SJSA1 (cell line): Measurements from ENCODE around the gene NEIL3. TPM values are rescaled to one million over a fixed set of nuclear protein-coding genes. Genes with fewer than 3 reads are reported as not detected.

Experiments
- DNase-seq, 2 experiments: peaks; one replicate each; pipeline ENCODE4 v3.0.0-alpha.2; 2015 to 2020; ENCODE audit warnings: low spot score in 2 of 2, low read depth in 1 of 2
- H3K27ac ChIP-seq: fragments of 250-450 bp; sonication (Bioruptor Pico); 2 replicates; pipeline ENCODE4 v1.5.1; 2020; ENCODE audit warnings: mild to moderate bottlenecking, moderate library complexity
- H3K27me3 ChIP-seq: fragments of 250-450 bp; sonication (Bioruptor Pico); replicated peaks from 2 replicates; pipeline ENCODE4 v1.5.1; 2020; ENCODE audit warnings: mild to moderate bottlenecking, moderate library complexity
- H3K36me3 ChIP-seq: fragments of 250-450 bp; sonication (Bioruptor Pico); 2 replicates; pipeline ENCODE4 v1.5.1; 2020; ENCODE audit warnings: mild to moderate bottlenecking
- H3K4me1 ChIP-seq: fragments of 250-450 bp; sonication (Bioruptor Pico); replicated peaks from 2 replicates; pipeline ENCODE4 v1.6.1; 2021; ENCODE audit warnings: mild to moderate bottlenecking
- H3K4me3 ChIP-seq: fragments of 250-450 bp; sonication (Bioruptor Pico); 2 replicates; pipeline ENCODE4 v1.5.1; 2020; ENCODE audit warnings: mild to moderate bottlenecking
- H3K9me3 ChIP-seq: fragments of 250-450 bp; sonication (Bioruptor Pico); replicated peaks from 2 replicates; pipeline ENCODE4 v1.5.1; 2020; ENCODE audit warnings: mild to moderate bottlenecking
- total RNA-seq: library from RNA; depleted of rRNA; stranded (reverse); fragments of >200 nt; shearing (Covaris generic); gene quantifications from 2 replicates; pipeline ENCODE4 v1.2.3, GENCODE V29; 2014; rRNA removed

The NEIL3 gene
- total RNA-seq, 1 experiment from 2014 or later, result 26.8 TPM

- H3K36me3 ChIP-seq, result no peaks in the 10 kb centered on the region
- H3K27ac ChIP-seq, result no peak overlapping the region
- no peak for DNase-seq
- no peaks in the 10 kb centered on the region for H3K9me3 ChIP-seq
- no peak overlapping the region for H3K4me3 ChIP-seq
- H3K27me3 ChIP-seq, result no peaks in the 10 kb centered on the region; the same call in 1 of the 2 replicates
- H3K4me1 ChIP-seq, result no peaks in the 10 kb centered on the region
Measured at GRCh38 chr4:177393236-177393635, 83.6 kb downstream of the NEIL3 start.

- Histone ChIP-seq H3K27me3 (no peaks in the 10 kb centered on the region; the same call in 1 of the 2 replicates), H3K27ac (no peak overlapping the region), H3K9me3 (no peaks in the 10 kb centered on the region), H3K36me3 (no peaks in the 10 kb centered on the region), H3K4me3 (no peak overlapping the region), H3K4me1 (no peaks in the 10 kb centered on the region)
- DNase-seq, result no peak
Measured at GRCh38 chr4:177396352-177396751, 86.7 kb downstream of the NEIL3 start.

- no peaks in the 10 kb centered on the region for H3K4me1 ChIP-seq
- H3K9me3 ChIP-seq, result no peaks in the 10 kb centered on the region
- peaks cover 3% of the 10 kb centered on the region; the same call in 1 of the 2 replicates for H3K27me3 ChIP-seq
- no peak for DNase-seq
- H3K4me3 ChIP-seq, result no peak overlapping the region
- no peak overlapping the region for H3K27ac ChIP-seq
- H3K36me3 ChIP-seq, result no peaks in the 10 kb centered on the region
Measured at GRCh38 chr4:177400030-177400429, 90.4 kb downstream of the NEIL3 start.

GRCh38 chr4:177401658-177402273 is 92.1 kb downstream of the NEIL3 start:
- Histone ChIP-seq H3K4me3 (no peak overlapping the region), H3K4me1 (no peaks in the 10 kb centered on the region), H3K36me3 (no peaks in the 10 kb centered on the region), H3K9me3 (no peaks in the 10 kb centered on the region), H3K27me3 (peaks cover 3% of the 10 kb centered on the region; the same call in 1 of the 2 replicates), H3K27ac (no peak overlapping the region)
- DNase-seq, result no peak

- H3K9me3 ChIP-seq, result no peaks in the 10 kb centered on the region
- no peaks in the 10 kb centered on the region for H3K36me3 ChIP-seq
- no peaks in the 10 kb centered on the region for H3K4me1 ChIP-seq
- H3K4me3 ChIP-seq, result no peak overlapping the region
- no peak for DNase-seq
- H3K27ac ChIP-seq, result no peak overlapping the region
- H3K27me3 ChIP-seq, result 0 out of 2 replicates have a peak, but pooled peaks cover 3% of the 10 kb centered on the region
Measured at GRCh38 chr4:177403746-177404145, 94.1 kb downstream of the NEIL3 start.

GRCh38 chr4:177404342-177404741 is 94.7 kb downstream of the NEIL3 start:
- Histone ChIP-seq H3K27me3 (0 out of 2 replicates have a peak, but pooled peaks cover 3% of the 10 kb centered on the region), H3K4me3 (no peak overlapping the region), H3K4me1 (no peaks in the 10 kb centered on the region), H3K27ac (no peak overlapping the region), H3K9me3 (no peaks in the 10 kb centered on the region), H3K36me3 (no peaks in the 10 kb centered on the region)
- no peak for DNase-seq

- Histone ChIP-seq H3K4me3 (no peak overlapping the region), H3K36me3 (no peaks in the 10 kb centered on the region), H3K9me3 (no peaks in the 10 kb centered on the region), H3K27me3 (0 out of 2 replicates have a peak, but pooled peaks cover 3% of the 10 kb centered on the region), H3K27ac (no peak overlapping the region), H3K4me1 (no peaks in the 10 kb centered on the region)
- no peak for DNase-seq
Measured at GRCh38 chr4:177404986-177405385, 95.3 kb downstream of the NEIL3 start.

GRCh38 chr4:177405508-177405907 is 95.8 kb downstream of the NEIL3 start:
- Histone ChIP-seq H3K36me3 (no peaks in the 10 kb centered on the region), H3K27me3 (0 out of 2 replicates have a peak, but pooled peaks cover 3% of the 10 kb centered on the region), H3K27ac (no peak overlapping the region), H3K9me3 (no peaks in the 10 kb centered on the region), H3K4me3 (no peak overlapping the region), H3K4me1 (no peaks in the 10 kb centered on the region)
- DNase-seq, result no peak

- H3K9me3 ChIP-seq, result no peaks in the 10 kb centered on the region
- no peak overlapping the region for H3K4me3 ChIP-seq
- H3K4me1 ChIP-seq, result no peaks in the 10 kb centered on the region
- no peak overlapping the region for H3K27ac ChIP-seq
- DNase-seq, result no peak
- no peaks in the 10 kb centered on the region for H3K36me3 ChIP-seq
- 0 out of 2 replicates have a peak, but pooled peaks cover 3% of the 10 kb centered on the region for H3K27me3 ChIP-seq
Measured at GRCh38 chr4:177408023-177408422, 98.3 kb downstream of the NEIL3 start.

GRCh38 chr4:177410566-177410965 is 100.9 kb downstream of the NEIL3 start:
- no peaks in the 10 kb centered on the region for H3K27me3 ChIP-seq
- H3K9me3 ChIP-seq, result no peaks in the 10 kb centered on the region
- no peak for DNase-seq

GRCh38 chr4:177411996-177412395 is 102.3 kb downstream of the NEIL3 start:
- Histone ChIP-seq H3K27me3 (no peaks in the 10 kb centered on the region), H3K36me3 (no peaks in the 10 kb centered on the region), H3K9me3 (no peaks in the 10 kb centered on the region), H3K27ac (no peak overlapping the region), H3K4me1 (no peaks in the 10 kb centered on the region), H3K4me3 (no peak overlapping the region)
- no peak for DNase-seq

More at GRCh38 chr4:177410566-177410965, 100.9 kb downstream of the NEIL3 start:
- no peak overlapping the region for H3K4me3 ChIP-seq
- no peak overlapping the region for H3K27ac ChIP-seq
- H3K4me1 ChIP-seq, result no peaks in the 10 kb centered on the region
- H3K36me3 ChIP-seq, result no peaks in the 10 kb centered on the region

Other genes starting within 250 kb of the NEIL3 start
- gene AGA, start 132.6 kb downstream of the NEIL3 start, total RNA-seq, result 16.0 and 18.7 TPM in 2 replicates